NCI-H146 (cell line): ENCODE measurements around the gene HNRNPL.
"Not testable (repeated sequence)": the region's sequence is repeated elsewhere in the genome, so short reads cannot be mapped to it uniquely, and the experiment has no call there.

Experiments
- DNase-seq: peaks from one replicate; lab custom pipeline; 2025; lab: John Stamatoyannopoulos, UW

Gene HNRNPL

DNA sequence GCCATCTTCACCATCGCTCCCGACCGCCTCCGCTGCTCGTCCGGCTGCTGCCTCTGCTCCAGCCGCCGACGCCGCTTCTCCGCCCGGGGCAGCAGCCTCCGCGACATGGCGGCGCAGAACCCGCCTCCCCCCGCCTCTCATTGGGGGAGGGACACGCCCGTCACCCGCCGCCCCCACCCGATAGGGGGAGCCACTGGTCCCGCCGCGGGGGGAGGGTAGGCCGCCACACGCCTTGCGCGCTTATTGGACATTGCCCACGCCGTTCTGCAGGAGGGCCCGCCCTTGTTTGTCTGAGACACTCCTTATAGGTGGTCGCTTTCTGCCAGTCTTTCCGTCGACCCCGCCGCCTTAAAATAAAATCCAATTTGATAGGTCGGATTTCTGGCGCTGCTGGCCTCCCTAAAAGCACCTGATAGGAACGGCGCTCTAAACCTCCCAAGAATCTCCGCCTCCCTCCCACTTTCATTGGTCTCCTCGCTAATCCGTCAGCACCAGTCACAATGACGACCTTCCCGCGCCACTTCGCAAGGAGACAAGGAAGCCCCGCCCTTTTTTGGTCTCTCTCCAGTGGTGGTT is at the start of gene HNRNPL:
Gene HNRNPL (minus strand): TSS at position 127 of the 576 bp plus-strand sequence. CDS start 20 bp downstream, at position 107.
- peak; percentile 100 for DNase-seq

DNA sequence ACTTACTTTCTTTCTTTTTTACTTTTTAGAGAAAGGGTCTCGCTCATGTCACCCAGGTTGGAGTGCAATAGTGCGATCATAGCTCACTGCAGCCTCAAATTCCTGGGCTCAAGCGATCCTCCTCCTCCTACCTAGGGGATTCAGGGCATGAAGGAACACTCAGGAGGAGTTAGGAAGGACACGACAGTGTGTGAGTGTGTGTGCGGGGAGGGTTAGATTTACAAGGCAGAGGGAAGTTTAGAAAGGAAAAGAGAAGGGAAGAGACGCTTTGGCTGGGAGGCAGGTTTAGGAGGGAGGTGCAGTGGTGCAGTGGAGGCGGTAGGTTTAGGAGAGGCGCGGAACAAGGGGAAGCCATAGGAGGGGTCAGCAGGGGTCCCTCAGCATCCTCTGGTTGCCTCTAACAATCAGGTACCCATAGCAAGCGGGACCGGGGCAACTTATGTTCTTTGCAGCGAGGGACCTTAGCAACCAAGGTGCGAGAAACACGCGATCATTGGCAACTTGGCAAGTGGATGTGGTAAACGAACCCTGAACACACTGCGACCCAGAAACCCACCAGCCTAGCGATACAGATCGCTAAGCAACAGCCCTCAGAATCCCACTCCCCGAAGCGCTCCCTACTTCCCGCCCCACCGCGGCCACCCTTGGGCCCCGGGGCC is 49.1 kb upstream of the HNRNPL start:
- peak; percentile 55 for DNase-seq

DNA sequence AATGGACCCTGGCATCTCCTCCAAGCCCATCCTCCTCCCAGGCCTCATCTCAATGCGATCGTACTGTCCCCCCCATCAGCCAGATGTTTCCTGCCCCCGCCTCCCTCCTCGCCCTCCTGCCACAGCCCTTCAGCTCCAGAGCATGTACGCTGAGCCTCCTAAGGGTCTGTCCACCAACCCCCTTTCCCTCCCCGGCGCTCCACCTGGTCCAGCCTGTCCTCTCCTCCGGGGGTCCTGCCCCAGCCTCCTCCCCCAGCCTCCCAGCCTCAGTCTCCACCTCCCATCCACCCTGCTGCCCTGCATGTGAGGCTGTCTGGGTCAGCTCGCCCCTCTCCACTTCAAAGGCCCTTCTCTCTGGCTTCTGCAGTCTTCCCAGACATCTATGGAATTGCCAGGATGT is 45.2 kb upstream of the HNRNPL start:
- DNase-seq, result no peak

DNA sequence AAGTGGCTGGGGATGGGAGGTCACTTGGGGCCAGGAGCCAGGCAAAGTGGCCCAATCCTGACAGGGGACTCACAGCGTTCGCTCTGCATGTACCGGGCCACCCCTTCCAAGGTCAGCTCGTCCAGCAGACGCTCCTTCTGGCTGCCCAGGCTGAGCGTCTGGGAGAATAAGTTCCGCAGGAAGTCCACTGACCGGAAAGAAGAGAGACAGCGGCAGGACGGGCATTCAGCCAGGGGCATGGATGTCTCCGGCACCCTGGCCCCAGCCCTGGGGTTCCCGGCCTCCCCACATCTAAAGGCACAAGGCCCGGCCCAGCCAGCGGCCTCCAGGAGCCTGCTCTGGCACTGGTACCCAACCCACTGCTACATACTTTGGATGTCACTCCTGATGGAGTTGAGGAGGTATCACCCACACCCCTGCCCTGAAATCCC is 43.6 kb upstream of the HNRNPL start:
- DNase-seq, result no peak

DNA sequence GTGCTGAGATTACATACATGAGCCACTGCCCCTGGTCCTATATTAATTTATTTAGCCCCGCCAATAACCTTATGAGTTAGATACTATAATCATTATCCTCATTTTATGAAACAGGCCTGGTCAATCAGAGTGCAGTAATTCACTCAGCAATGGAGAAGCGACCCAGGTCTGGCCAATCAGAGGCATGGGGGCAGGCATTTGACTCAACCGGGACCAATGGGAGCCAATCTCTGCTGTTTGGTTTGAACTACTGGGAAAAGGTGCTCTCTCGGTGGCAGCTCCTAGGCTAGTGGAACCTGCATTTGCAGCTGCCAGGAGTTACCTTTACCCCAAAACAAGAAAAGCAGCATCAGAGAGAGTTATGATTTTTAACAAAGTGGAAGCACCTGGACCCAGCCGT is 43.1 kb upstream of the HNRNPL start:
- no peak for DNase-seq

DNA sequence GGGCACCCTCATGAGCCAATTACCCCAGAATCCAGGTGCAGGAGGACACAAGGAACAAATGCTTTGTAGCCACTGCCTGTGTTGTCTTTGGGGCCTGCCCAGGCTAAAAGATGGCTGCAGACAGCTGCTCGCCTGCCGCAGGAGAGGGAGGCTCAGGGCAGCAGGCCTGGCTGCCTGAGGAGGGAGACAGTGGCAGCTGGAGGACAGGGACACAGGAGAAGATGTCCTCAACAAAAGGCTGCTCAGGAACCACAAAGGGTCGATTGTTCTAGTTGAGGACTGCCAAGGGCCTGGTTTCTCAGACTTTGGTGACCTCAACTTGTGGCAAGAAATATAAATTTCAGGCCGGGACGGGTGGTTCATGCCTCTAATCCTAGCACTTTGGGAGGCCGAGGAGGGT is 42.0 kb upstream of the HNRNPL start:
- DNase-seq, result no peak

DNA sequence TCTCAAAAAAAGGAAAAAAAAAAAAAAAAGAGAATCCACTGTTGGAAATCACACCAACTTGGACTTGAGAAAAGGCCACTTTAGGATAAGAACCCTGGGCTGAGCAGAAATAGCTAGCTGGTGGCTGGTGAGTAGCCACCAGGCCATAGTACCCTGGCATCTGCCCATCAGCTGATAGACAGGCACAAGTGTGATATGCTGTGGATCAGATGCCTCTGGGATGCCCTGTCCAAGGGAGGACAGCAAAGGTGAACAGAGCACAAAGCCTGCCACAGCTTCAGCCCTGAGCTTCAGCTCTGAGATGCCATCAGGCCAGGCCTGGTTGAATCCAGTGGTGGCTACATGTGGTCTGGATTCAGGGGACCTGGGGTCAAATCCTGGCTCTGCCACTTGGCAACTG is 40.9 kb upstream of the HNRNPL start:
- DNase-seq, result no peak

DNA sequence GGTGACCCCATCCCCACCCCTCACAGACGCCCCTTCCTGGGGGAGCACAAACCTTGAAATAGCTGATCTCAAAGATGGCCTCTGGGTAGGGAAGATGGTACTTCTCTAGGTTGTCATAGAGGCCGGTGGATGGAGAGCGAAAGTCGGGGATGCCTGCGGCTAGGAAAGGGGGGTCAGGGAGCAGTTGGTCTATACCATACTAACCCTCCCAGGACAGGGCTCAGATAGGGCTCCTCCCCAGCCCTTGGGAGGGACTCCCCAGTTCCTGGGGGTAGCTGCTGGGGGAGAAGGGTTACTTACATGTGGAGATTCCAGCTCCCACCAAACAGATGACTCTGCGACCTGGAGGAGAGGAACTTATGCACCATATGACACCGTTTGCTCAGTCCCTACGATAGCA is 40.0 kb upstream of the HNRNPL start:
- no peak for DNase-seq

DNA sequence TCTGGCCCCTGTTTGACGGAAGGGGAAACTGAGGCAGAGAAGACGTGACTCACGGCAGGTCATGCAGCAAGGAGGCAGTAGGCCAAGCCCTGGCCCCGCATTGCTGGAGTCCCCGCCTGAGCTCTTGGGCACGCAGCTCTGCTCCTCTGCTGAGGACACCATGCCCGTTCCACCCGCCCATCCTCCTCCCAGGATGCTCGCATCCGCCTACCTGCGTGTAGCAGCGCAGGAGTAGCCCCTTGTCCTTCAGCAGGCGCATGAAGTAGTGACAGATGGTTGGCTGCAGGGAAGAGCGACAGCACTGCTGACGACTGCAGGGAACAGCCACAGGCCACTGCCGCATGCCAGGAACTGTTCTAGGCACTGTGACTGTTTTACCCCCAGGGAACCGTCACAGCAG is 39.1 kb upstream of the HNRNPL start:
- DNase-seq, result no peak

DNA sequence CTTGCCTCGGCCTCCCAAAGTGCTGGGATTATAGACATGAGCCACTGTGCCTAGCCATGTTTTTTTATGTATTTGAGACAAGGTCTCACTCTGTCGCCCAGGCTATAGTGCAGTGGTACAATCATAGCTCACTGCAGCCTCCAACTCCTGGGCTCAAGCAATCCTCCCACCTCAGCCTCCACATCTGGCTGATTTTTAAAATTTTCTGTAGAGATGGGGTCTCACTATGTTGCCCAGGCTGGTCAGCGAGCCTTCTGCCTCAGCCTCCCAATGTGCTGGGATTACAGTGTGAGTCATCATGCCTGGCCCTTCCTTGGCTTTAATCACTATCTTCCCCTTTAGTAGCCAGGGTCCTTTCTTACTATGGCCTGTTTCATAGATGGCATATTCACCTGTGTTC is 34.9 kb upstream of the HNRNPL start:
- DNase-seq, result not testable (repeated sequence)

DNA sequence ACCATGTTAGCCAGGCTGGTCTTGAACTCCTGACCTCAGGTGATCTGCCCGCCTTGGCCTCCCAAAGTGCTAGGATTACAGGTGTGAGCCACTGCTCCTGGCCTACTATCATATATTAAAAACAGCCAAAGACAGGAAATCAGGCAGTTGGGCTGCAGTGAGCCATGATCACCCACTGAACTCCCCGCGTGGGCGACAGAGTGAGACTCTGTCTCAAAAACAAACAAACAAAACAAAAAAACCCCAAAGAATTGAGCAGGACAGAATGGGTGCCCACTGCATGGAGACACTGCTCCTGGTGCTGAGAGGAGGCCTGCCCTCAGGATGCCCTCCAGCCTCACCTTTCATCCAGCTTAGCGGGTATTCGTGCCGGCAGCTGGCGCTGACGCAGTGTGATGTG is 33.5 kb upstream of the HNRNPL start:
- DNase-seq, result no peak

DNA sequence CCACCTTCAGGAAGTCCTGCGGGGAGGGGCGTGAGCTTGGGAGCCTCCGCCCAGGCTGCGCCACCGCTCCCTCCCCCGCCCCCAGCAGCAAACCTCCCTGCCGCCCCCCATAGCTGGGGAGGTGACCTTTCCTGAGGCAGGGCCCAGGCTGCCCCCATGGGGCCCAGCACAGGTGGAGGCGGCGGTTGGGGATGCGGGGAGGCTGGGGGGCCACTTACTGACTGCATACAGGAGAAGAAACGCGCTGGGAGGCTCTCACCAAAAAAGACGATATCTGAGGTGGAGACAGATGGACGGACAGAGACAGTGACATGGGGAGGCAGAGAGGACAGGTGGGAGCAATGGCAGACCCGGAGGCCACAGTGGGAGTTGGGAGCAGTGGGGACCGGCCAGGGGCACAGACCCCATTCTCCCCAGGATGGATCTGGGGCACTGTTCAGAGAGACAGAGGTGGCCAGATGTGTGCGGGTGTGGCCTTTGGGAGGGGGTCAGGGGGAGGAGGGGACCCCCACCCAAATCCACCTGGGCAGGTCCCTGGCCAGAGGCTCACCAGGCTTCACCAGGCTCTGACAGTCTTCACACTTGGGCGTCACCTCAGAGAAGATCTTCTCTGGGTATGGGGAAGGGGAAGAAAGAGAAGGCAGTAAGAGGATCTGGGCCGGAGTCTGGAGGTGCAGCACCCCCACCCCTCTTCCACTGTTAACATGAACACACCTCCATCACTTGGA is 31.3 kb upstream of the HNRNPL start:
- DNase-seq, result no peak

DNA sequence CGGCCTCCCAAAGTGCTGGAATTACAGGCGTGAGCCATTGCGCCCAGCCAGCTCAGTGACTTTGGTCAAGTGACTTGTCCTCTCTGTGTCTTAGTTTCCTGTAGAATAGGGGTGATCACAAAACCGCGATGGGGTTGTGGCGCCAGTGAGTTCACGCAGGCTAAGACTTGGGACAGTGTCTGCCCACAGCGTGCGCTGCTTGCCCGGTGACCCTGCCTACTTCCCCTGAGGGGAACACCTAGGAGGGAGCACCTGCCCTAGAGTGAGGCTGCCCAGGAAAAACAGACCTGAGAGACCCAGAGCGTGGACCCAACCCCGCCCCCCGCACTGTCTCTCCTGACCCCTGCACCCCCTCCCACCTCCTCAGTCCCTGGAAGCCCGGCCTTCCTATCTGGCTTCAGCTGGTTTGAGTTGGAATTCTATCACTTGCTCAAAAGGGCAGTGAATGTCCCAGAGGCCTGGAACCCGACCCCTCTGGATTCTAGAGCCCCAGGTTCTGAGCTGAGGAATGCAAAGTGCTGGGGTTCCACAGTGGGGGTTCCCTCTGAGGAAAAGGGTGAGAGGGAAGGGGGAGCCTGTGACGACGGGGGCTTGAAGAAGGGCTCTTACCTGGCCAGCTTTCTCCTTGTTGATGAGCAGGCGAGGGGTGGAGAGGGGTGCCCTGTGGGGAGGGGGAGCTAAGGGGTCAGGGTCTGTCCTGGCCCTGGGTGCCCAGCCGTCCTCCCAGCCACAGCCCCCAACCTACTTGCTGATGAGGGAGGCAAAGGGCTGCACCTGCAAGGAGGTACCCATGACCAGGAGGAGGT is 30.5 kb upstream of the HNRNPL start:
- DNase-seq, result no peak

DNA sequence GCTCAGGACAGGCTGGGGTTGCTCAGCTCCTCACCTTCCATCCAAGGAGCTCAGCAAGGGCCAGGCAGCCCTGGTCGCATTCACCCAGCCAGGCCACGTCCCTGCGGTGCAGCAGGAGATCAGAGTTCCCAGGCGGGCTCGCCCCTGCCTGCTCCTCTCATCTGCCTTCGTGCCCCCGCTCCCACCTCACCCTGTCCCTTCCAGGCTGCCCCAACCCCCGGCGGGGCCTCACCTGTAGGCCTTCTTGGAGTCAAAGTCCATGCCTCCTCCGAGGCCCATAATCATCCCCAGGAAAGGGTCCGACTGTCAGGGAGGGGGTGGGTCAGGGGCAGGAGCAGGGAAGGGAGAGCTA is 29.6 kb upstream of the HNRNPL start:
- no peak for DNase-seq

DNA sequence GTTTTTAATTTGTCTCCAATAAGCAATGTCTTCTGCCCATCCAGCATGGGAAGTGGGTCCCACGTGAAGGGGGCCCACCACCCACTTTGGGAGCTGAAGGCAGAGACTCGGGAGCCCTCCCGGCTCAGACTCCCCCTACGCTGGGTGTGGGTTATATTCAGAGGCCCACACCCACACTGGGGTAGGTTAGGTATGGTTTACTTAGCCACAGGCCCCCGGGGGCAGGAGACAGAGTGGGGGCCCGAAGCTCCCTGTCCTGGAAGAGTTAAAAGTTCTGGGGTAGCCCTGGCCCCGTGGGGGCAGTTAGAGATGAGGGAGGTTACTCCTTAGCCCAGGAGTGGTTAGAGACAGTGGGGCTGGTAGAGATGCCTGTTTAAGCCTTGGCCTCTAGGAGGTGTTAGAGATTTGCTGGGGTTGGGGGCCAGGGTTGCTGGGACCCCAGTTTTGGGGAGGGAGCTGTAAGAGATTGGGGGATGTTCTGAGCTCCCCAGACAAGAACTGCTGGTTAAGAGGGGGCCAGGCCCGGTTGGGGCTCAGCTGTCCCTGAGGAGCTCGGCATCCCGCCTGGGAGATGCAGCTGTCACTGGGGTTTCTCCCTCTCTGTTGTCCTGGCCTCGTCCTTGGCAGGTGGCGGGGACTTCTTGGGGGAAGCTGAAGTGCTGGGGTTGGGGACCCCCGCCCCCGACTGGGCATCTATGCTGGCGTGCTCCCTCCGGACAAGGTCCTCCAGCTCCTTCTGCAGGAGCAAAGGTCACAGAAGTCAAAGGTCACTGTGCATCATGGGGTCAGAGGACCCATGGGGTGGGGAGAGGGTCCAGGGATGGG is 29.0 kb upstream of the HNRNPL start:
- no peak for DNase-seq

DNA sequence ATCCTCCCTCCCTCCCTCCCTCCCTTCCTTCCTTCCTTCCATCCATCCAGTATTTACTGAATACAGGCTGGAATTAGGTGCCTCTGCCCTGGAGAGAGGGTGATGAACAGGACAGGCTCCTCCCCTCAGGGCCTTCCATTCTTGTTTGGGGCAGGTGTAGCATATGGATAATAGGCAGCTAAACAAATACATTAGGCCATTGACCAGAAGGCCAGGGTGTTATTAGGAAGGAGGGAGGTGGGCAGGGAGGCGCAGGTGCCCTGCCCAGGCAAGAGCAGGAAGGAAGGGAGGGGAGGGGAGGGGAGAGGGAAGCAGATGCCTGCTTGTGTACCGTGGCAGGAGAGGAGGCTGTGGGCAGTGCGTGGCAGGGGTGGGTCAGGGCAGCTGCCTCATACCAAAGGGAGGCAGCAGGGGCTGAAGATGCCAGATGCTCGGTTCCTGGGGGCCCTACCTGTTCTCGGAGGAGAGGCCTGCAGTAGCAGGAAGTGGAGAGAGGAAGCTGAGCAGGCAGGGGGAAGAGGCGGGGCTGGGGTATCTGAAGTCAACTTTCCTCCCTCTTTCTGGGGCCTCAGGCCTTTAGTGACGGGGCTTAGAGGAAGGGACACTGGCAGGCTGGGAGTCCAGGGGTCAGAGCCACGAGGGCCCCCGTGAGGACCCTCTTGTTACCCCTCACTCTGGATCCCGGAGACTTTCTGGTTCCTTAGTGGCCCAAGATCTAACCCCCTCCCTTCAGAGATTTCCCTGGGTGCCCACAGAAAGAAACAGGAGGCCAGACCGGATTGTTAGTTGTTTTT is 28.2 kb upstream of the HNRNPL start, which contains the start of gene RINL:
Gene RINL (minus strand): TSS at position 495 of the 794 bp plus-strand sequence. CDS start 1,533 bp downstream, outside the sequence.
- DNase-seq, result peak; percentile 100

DNA sequence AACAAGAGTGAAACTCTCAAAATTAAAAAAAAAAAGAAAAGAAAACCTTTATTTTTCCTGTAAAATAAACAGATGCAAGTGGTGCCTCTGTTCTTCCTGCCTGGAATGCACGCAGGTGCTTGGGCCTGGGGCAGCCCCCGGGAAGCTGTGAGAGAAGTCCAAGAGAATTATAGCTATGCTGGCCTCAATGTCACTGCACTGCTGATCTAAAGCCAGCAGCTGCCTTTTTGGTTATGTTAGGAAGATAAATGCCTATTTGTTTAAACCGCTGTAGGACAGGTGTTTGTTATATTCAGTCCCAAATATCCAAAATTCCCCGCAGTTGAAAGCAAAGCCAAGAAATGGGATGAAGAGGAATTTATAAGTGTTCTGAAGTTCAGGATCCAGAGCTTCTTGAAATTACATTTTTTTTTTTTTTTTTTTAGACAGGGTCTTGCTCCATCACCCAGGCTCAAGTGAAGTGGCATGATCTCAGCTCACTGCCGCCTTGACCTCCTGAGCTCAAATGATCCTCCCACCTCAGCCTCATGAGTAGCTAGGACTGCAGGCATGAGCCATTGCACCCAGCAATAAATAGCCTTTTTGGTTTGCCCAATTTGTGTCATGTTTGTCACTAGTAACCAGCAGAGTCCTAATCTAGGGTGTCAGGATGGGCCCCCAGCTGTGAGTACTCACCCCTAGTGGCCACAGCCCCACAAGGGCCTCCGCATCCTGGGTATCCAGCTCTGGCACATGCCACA is 26.0 kb upstream of the HNRNPL start:
- peak; percentile 44 for DNase-seq

DNA sequence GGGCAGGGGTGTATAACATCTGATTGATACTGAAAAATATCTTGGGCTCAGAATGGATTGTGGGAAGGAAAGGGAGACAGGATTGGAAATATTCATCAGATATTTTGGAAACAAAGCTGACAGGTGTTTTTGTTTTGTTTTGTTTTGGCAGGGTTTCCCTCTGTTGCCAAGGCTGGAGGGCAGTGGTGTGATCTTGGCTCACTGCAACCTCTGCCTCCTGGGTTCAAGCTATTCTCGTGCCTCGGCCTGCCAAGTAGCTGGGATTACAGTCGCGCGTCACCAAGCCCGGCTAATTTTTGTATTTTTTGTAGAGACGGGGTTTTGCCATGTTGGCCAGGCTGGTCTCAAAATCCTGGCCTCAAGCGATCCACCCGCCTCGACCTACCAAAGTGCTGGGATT is 23.6 kb upstream of the HNRNPL start:
- not testable (repeated sequence) for DNase-seq

DNA sequence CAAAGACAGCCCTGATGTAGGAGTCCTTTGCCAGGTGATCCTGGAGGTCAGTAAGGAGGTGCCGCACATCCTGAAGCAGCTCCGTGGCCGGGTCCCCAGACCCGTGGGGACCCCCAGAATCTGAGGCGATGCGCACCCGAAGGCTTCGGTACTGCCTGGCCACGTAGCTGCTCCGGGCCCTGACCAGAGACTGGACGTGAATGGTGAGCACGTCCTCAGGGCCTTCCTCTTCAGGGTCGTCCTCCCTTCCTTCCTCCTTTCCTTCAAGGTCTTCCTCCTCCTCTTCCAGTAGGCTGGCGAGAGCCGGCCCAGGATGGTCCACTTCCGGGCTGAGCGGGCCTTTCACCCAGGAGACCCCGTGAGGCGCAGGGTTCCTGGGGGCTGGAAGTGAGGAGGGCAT is 20.8 kb upstream of the HNRNPL start:
- DNase-seq, result no peak
